GM12878 (cell line): ENCODE measurements around the gene KERA. TPM values are rescaled to one million over a fixed set of nuclear protein-coding genes. Genes with fewer than 3 reads are reported as not detected.

Source experiments
- ATAC-seq: fragments of 200-7000 bp; cut with Tn5 transposase; 3 replicates; pipeline ENCODE4 v1.9.1; 2020; ENCODE audit warnings: mild to moderate bottlenecking, moderate library complexity
- BruUV-seq: library from RNA; stranded (reverse); fragments of 400-500 nt; replicated peaks from 2 replicates; lab custom pipeline; 2021; lab: Mats Ljungman, UMichigan
- CTCF ChIA-PET: fragments of 300-600 bp; sonication (Branson Sonifier 250); formaldehyde crosslinking; extraction: SDS; loops from one replicate; lab custom pipeline; 2021; ENCODE audit warnings: inconsistent platforms; lab: Yijun Ruan, JAX
- POLR2A ChIA-PET: fragments of 350-600 bp; formaldehyde crosslinking; extraction: SDS; loops from one replicate; lab custom pipeline; 2021; ENCODE audit warnings: inconsistent platforms; lab: Charles Lee
- RAD21 ChIA-PET: fragments of 300-600 bp; sonication (Branson Sonifier 250); formaldehyde crosslinking; loops from one replicate; lab custom pipeline; 2023; ENCODE audit warnings: antibody characterized with exemption; ENCODE audit not compliant: unreplicated experiment; lab: Charles Lee
- SMC1A ChIA-PET: fragments of 300-600 bp; sonication (Branson Sonifier 250); formaldehyde crosslinking; loops from one replicate; lab custom pipeline; 2023; ENCODE audit not compliant: unreplicated experiment, uncharacterized antibody; lab: Charles Lee
- DNase-seq: peaks from one replicate; pipeline ENCODE4 v3.0.0-alpha.2; 2011; ENCODE audit warnings: low read depth, low spot score
- FAIRE-seq: peaks from 3 replicates; lab custom pipeline; 2011; peaks lifted over from hg19 to GRCh38; lab: Jason Lieb, UNC
- H2AFZ ChIP-seq: 2 replicates; pipeline ENCODE4 v1.6.0; 2011; ENCODE audit warnings: low read depth, low read length, control low read depth; ENCODE audit not compliant: control insufficient read depth
- H3K27ac ChIP-seq: 2 replicates; pipeline ENCODE4 v1.5.1; 2011; ENCODE audit warnings: control low read depth; ENCODE audit not compliant: control insufficient read depth, insufficient read depth
- H3K27me3 ChIP-seq, 2 experiments: replicated peaks in 1 of 2; 2 replicates each; pipeline versions ENCODE4 v1.6.0 to v1.6.1; 2011; ENCODE audit warnings: low read length in 1 of 2; ENCODE audit not compliant: control insufficient read depth in 2 of 2, insufficient read depth in 2 of 2
- H3K36me3 ChIP-seq, 2 experiments: 2 replicates each; pipeline ENCODE4 v1.5.1; 2011; ENCODE audit warnings: low read length in 1 of 2; ENCODE audit not compliant: control insufficient read depth in 2 of 2, insufficient read depth in 2 of 2
- H3K4me1 ChIP-seq: 2 replicates; pipeline ENCODE4 v1.6.1; 2011; ENCODE audit warnings: mild to moderate bottlenecking, low read length, moderate library complexity, mixed read lengths; ENCODE audit not compliant: control insufficient read depth, insufficient read depth
- H3K4me2 ChIP-seq: 2 replicates; pipeline ENCODE4 v1.6.0; 2011; ENCODE audit warnings: control low read depth; ENCODE audit not compliant: control insufficient read depth, insufficient read depth
- H3K4me3 ChIP-seq: fragments of 200-600 bp; sonication (generic); 2 replicates; pipeline ENCODE4 v1.5.1; 2016
- H3K79me2 ChIP-seq: 2 replicates; pipeline ENCODE4 v1.6.0; 2011; ENCODE audit warnings: low read length; ENCODE audit not compliant: control insufficient read depth, insufficient read depth
- H3K9ac ChIP-seq: 2 replicates; pipeline ENCODE4 v1.8.0; 2011; ENCODE audit warnings: low read length, control low read depth, mixed read lengths; ENCODE audit not compliant: control insufficient read depth, insufficient read depth
- H3K9me3 ChIP-seq: replicated peaks from 3 replicates; pipeline ENCODE4 v1.5.1; 2011; ENCODE audit warnings: mild to moderate bottlenecking, low read length; ENCODE audit not compliant: control insufficient read depth, insufficient read depth
- H4K20me1 ChIP-seq: 2 replicates; pipeline ENCODE4 v1.6.0; 2011; ENCODE audit not compliant: control insufficient read depth, insufficient read depth
- ATF7 ChIP-seq: fragments of 450-650 bp; IDR thresholded peaks from 2 replicates; pipeline ENCODE4 v1.6.1; 2016; ENCODE audit warnings: low read depth, mild to moderate bottlenecking
- BCL11A ChIP-seq: IDR thresholded peaks from 2 replicates; pipeline ENCODE4 v1.6.1; 2011; ENCODE audit warnings: low read depth, low read length
- JUND ChIP-seq: IDR thresholded peaks from 2 replicates; pipeline ENCODE4 v1.6.1; 2012; ENCODE audit warnings: low read depth, mild to moderate bottlenecking, low read length, improper control_type of control experiment, moderate library complexity
- NFIC ChIP-seq: IDR thresholded peaks from 2 replicates; pipeline ENCODE4 v1.6.1; 2012; ENCODE audit warnings: low read depth, mild to moderate bottlenecking, inconsistent platforms, low read length, moderate library complexity
- NR2C1 ChIP-seq: fragments of 450-650 bp; IDR thresholded peaks from 2 replicates; pipeline ENCODE4 v1.6.1; 2017; ENCODE audit warnings: antibody characterized with exemption, mild to moderate bottlenecking, moderate library complexity
- ZSCAN29 ChIP-seq: fragments of 450-650 bp; IDR thresholded peaks from 2 replicates; pipeline ENCODE4 v1.6.1; 2017; ENCODE audit warnings: mild to moderate bottlenecking, moderate library complexity
- WGBS: methylation state at CpG from one replicate; pipeline ENCODE4 v1.1.6; 2016; ENCODE audit warnings: low lambda C conversion rate; ENCODE audit not compliant: insufficient replicate concordance, insufficient coverage; ENCODE audit errors: missing lambda C conversion rate; 5-methylcytosine and 5-hydroxymethylcytosine counted together
- in situ Hi-C: fragments of 300-500 bp; cut with MboI; formaldehyde crosslinking; loops from 9 replicates; pipeline ENCODE4 v1.14.3; 2018; ENCODE audit warnings: mixed read lengths
- intact Hi-C: fragments of 100-400 bp; cut with micrococcal nuclease; formaldehyde crosslinking; loops from one replicate; pipeline ENCODE4 v1.14.2; 2022; ENCODE audit not compliant: unreplicated experiment
- polyA plus RNA-seq, 11 experiments: library from polyadenylated mRNA; depleted of rRNA in 4 of 11; unstranded in 6 of 11; stranded (reverse) in 5 of 11; fragments of >200 nt; fragmentation: Nextera tagmentation in 4 of 11; fragmentation: Illumina TruSeq in 1 of 11; extraction: Ambion mirVana in 4 of 11; extraction: Trizol in 1 of 11; gene quantifications; 1 replicate in 1 of 11; 2 replicates in 10 of 11; pipeline versions ENCODE4 v1.2.1 to v1.2.3, GENCODE V29; 2011 to 2016; ENCODE audit warnings: inconsistent platforms in 2 of 11, missing spikeins in 2 of 11, low read depth in 1 of 11
- total RNA-seq, 4 experiments: library from RNA; depleted of rRNA in 3 of 4; stranded (reverse); fragments of >200 nt in 3 of 4; fragmentation: Illumina TruSeq in 1 of 4; extraction: Trizol in 1 of 4; gene quantifications; 2 replicates each; pipeline versions ENCODE4 v1.2.1 to v1.2.3, GENCODE V29; 2013 to 2021
- TF ChIP-seq, protein P1 (sequence below): fragments of 450-650 bp; IDR thresholded peaks from 2 replicates; pipeline ENCODE4 v1.6.1; 2017; ENCODE audit warnings: mild to moderate bottlenecking
- TF ChIP-seq, protein P2 (sequence below): fragments of 450-650 bp; IDR thresholded peaks from 2 replicates; pipeline ENCODE4 v1.6.1; 2017; ENCODE audit warnings: mild to moderate bottlenecking, moderate library complexity
- TF ChIP-seq, protein P3 (sequence below): IDR thresholded peaks from 2 replicates; pipeline ENCODE4 v1.6.1; 2012; ENCODE audit warnings: low read depth, low read length, improper control_type of control experiment
- TF ChIP-seq, protein P4 (sequence below): fragments of 150-350 bp; IDR thresholded peaks from 2 replicates; pipeline ENCODE4 v1.6.1; 2016; ENCODE audit warnings: low read depth, low read length

Gene KERA
- total and polyA plus RNA-seq, 10 of the 15 experiments (the other 5 are each of a cell fraction or from before 2014, with no cell fraction given) = not detected

DNA sequence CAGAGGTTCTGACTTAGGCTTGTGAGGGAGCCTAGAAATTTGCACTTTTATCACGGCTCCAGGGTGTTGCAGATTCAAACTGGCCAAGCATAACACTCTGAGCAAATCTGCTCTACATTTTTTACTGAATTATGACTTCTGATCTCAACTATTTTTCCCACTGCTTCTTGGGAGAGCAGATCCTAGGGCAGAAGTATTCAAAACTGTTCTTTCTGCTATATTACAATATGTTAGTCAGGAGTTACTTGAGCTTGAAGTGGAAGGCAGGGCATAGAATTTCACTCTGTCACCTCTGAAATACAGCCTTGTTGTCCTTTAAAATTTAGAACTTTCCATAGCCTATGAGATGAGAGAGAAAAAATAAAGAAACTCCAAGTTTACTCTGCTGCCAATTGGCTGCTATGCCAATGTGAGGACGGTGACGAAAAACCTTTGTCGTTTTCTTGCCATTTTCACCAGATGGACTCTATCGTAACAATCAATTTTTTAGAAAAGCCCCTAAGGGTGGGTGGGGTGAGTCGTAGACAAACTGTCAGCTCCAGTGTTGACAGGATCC lies 16.4 kb upstream of the KERA start:
- H4K20me1 ChIP-seq = no peaks in the 10 kb centered on the region
- ChIA-PET POLR2A (no interaction called here), CTCF (no interaction called here), RAD21 (no interaction called here), SMC1A (no interaction called here)
- H3K79me2 ChIP-seq = no peaks in the 10 kb centered on the region
- no TSS peak for BruUV-seq
- H3K4me2 ChIP-seq = no peak overlapping the region
- intact Hi-C loops = no loop called here
- no peak for FAIRE-seq
- H3K9me3 ChIP-seq = no peaks in the 10 kb centered on the region
- no peak overlapping the region for H2AFZ ChIP-seq
- DNase-seq = no peak
- no peak overlapping the region for H3K27ac ChIP-seq
- H3K4me1 ChIP-seq = no peaks in the 10 kb centered on the region
- H3K36me3 ChIP-seq = no peaks in the 10 kb centered on the region
- no peak for ATAC-seq
- H3K4me3 ChIP-seq = no peak overlapping the region
- WGBS = 58% methylated on average over 6 of the region's 6 CpGs
- H3K27me3 ChIP-seq = no peaks in the 10 kb centered on the region
- TF ChIP-seq, protein P1, sequence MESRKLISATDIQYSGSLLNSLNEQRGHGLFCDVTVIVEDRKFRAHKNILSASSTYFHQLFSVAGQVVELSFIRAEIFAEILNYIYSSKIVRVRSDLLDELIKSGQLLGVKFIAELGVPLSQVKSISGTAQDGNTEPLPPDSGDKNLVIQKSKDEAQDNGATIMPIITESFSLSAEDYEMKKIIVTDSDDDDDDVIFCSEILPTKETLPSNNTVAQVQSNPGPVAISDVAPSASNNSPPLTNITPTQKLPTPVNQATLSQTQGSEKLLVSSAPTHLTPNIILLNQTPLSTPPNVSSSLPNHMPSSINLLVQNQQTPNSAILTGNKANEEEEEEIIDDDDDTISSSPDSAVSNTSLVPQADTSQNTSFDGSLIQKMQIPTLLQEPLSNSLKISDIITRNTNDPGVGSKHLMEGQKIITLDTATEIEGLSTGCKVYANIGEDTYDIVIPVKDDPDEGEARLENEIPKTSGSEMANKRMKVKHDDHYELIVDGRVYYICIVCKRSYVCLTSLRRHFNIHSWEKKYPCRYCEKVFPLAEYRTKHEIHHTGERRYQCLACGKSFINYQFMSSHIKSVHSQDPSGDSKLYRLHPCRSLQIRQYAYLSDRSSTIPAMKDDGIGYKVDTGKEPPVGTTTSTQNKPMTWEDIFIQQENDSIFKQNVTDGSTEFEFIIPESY = no peak
- TF ChIP-seq, protein P2, sequence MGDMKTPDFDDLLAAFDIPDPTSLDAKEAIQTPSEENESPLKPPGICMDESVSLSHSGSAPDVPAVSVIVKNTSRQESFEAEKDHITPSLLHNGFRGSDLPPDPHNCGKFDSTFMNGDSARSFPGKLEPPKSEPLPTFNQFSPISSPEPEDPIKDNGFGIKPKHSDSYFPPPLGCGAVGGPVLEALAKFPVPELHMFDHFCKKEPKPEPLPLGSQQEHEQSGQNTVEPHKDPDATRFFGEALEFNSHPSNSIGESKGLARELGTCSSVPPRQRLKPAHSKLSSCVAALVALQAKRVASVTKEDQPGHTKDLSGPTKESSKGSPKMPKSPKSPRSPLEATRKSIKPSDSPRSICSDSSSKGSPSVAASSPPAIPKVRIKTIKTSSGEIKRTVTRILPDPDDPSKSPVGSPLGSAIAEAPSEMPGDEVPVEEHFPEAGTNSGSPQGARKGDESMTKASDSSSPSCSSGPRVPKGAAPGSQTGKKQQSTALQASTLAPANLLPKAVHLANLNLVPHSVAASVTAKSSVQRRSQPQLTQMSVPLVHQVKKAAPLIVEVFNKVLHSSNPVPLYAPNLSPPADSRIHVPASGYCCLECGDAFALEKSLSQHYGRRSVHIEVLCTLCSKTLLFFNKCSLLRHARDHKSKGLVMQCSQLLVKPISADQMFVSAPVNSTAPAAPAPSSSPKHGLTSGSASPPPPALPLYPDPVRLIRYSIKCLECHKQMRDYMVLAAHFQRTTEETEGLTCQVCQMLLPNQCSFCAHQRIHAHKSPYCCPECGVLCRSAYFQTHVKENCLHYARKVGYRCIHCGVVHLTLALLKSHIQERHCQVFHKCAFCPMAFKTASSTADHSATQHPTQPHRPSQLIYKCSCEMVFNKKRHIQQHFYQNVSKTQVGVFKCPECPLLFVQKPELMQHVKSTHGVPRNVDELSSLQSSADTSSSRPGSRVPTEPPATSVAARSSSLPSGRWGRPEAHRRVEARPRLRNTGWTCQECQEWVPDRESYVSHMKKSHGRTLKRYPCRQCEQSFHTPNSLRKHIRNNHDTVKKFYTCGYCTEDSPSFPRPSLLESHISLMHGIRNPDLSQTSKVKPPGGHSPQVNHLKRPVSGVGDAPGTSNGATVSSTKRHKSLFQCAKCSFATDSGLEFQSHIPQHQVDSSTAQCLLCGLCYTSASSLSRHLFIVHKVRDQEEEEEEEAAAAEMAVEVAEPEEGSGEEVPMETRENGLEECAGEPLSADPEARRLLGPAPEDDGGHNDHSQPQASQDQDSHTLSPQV = no peak
- TF ChIP-seq, protein P3, sequence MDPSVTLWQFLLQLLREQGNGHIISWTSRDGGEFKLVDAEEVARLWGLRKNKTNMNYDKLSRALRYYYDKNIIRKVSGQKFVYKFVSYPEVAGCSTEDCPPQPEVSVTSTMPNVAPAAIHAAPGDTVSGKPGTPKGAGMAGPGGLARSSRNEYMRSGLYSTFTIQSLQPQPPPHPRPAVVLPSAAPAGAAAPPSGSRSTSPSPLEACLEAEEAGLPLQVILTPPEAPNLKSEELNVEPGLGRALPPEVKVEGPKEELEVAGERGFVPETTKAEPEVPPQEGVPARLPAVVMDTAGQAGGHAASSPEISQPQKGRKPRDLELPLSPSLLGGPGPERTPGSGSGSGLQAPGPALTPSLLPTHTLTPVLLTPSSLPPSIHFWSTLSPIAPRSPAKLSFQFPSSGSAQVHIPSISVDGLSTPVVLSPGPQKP = no peak
- TF ChIP-seq ZSCAN29 (no peak), JUND (no peak), NFIC (no peak), BCL11A (no peak), ATF7 (no peak), NR2C1 (no peak)
- TF ChIP-seq, protein P4, sequence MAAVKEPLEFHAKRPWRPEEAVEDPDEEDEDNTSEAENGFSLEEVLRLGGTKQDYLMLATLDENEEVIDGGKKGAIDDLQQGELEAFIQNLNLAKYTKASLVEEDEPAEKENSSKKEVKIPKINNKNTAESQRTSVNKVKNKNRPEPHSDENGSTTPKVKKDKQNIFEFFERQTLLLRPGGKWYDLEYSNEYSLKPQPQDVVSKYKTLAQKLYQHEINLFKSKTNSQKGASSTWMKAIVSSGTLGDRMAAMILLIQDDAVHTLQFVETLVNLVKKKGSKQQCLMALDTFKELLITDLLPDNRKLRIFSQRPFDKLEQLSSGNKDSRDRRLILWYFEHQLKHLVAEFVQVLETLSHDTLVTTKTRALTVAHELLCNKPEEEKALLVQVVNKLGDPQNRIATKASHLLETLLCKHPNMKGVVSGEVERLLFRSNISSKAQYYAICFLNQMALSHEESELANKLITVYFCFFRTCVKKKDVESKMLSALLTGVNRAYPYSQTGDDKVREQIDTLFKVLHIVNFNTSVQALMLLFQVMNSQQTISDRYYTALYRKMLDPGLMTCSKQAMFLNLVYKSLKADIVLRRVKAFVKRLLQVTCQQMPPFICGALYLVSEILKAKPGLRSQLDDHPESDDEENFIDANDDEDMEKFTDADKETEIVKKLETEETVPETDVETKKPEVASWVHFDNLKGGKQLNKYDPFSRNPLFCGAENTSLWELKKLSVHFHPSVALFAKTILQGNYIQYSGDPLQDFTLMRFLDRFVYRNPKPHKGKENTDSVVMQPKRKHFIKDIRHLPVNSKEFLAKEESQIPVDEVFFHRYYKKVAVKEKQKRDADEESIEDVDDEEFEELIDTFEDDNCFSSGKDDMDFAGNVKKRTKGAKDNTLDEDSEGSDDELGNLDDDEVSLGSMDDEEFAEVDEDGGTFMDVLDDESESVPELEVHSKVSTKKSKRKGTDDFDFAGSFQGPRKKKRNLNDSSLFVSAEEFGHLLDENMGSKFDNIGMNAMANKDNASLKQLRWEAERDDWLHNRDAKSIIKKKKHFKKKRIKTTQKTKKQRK = no peak
- in situ Hi-C loops = no loop called here
- no peak overlapping the region for H3K9ac ChIP-seq
